ENCODE results near the gene NBEAL1.

- TF ChIP-seq, protein P1, sequence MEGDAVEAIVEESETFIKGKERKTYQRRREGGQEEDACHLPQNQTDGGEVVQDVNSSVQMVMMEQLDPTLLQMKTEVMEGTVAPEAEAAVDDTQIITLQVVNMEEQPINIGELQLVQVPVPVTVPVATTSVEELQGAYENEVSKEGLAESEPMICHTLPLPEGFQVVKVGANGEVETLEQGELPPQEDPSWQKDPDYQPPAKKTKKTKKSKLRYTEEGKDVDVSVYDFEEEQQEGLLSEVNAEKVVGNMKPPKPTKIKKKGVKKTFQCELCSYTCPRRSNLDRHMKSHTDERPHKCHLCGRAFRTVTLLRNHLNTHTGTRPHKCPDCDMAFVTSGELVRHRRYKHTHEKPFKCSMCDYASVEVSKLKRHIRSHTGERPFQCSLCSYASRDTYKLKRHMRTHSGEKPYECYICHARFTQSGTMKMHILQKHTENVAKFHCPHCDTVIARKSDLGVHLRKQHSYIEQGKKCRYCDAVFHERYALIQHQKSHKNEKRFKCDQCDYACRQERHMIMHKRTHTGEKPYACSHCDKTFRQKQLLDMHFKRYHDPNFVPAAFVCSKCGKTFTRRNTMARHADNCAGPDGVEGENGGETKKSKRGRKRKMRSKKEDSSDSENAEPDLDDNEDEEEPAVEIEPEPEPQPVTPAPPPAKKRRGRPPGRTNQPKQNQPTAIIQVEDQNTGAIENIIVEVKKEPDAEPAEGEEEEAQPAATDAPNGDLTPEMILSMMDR (IDR thresholded peaks at IDR 0.05; ENCODE audit: low read length) = no peak
- TF ChIP-seq EZH2 (optimal IDR thresholded peaks at IDR 0.05; ENCODE audit: low read depth, low read length) (no peak), EZH2phosphoT487 (IDR thresholded peaks at IDR 0.05; ENCODE audit: low read length) (no peak)
These were observed 18.7 kb downstream of the NBEAL1 start for GRCh38 chr2:203033395-203033794.

Measured in MM.1S (cell line).